ENCODE data around the gene S100A2. TPM values are rescaled to one million over a fixed set of nuclear protein-coding genes. Genes with fewer than 3 reads are reported as not detected.

S100A2 gene
- total and polyA plus RNA-seq, 2 of the 8 experiments (the other 6 are each of a cell fraction or from before 2014, with no cell fraction given) = 0.86 TPM; not detected in 1

GRCh38 chr1:153597206-153597605 lies 31.6 kb upstream of the S100A2 start:
- H3K79me2 ChIP-seq (ENCODE audit: control insufficient read depth in 1 of 2, insufficient read depth in 2 of 2, low read length in 2 of 2) = no peaks in the 10 kb centered on the region
- FAIRE-seq = no peak
- no peak overlapping the region; the same call in 1 of the 2 replicates for H2BK15ac ChIP-seq (ENCODE audit: low read length)
- no peak overlapping the region for H3K4me2 ChIP-seq (ENCODE audit: insufficient read depth in 1 of 2, low read depth in 2 of 2, low read length in 2 of 2)
- H2BK5ac ChIP-seq (ENCODE audit: low read depth, low read length) = no peak overlapping the region
- POLR2A ChIA-PET (ENCODE audit: partially characterized antibody) = interaction anchor here (0.7 to 4.2 kb wide), 3 partner anchors 9 to 37 kb away, joined by 3 to 20 read pairs (median 4); partner anchors contain the start of genes CHTOP, S100A1 and S100A13
- H3K36me3 ChIP-seq (ENCODE audit: control insufficient read depth in 2 of 4, insufficient read depth in 4 of 4, low read length in 3 of 4) = no peaks in the 10 kb centered on the region
- TF ChIP-seq, protein P1, sequence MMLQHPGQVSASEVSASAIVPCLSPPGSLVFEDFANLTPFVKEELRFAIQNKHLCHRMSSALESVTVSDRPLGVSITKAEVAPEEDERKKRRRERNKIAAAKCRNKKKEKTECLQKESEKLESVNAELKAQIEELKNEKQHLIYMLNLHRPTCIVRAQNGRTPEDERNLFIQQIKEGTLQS (IDR thresholded peaks at IDR 0.05; ENCODE audit: insufficient read depth, low read depth, low read length) = no peak
- no peak for TF ChIP-seq SP2 (IDR thresholded peaks at IDR 0.05; ENCODE audit: low read length)
- H3K27ac ChIP-seq (ENCODE audit: low read depth, low read length) = no peak overlapping the region
- no peak overlapping the region for H4K91ac ChIP-seq (replicated peaks; ENCODE audit: insufficient read length, low read length)
- no peaks in the 10 kb centered on the region for H4K20me1 ChIP-seq (replicated peaks in 1 of 2; ENCODE audit: control insufficient read depth in 1 of 2, insufficient read depth in 2 of 2, low read length in 2 of 2)
- no peak overlapping the region for H4K8ac ChIP-seq (ENCODE audit: extremely low read depth, insufficient read depth, low read length)
- no peak overlapping the region for H3K4ac ChIP-seq (replicated peaks; ENCODE audit: insufficient read length, low read depth, low read length)
- no peak overlapping the region for H2AK5ac ChIP-seq (ENCODE audit: low read depth, low read length)
- H3K56ac ChIP-seq (replicated peaks; ENCODE audit: insufficient read length, low read depth, low read length) = no peak overlapping the region
- H3K4me1 ChIP-seq (replicated peaks in 1 of 4; ENCODE audit: control insufficient read depth in 3 of 4, insufficient read depth in 4 of 4, low read length in 3 of 4) = peaks cover 3 to 10% (median 5%) of the 10 kb centered on the region in 4 experiments; a peak in 4 of 7 replicates
- 94% methylated on average over 6 of the region's 6 CpGs; no CpG with 5 or more reads in 1 of the 2 experiments for WGBS, 2 experiments (ENCODE audit: extremely low coverage in 1 of 2, insufficient coverage in 1 of 2, insufficient read length in 1 of 2, insufficient replicate concordance in 2 of 2, low coverage in 1 of 2, low lambda C conversion rate in 2 of 2, missing lambda C conversion rate in 1 of 2)
- H3K9ac ChIP-seq (replicated peaks in 1 of 4; ENCODE audit: extremely low read depth in 1 of 4, low read depth in 3 of 4, low read length in 3 of 4) = no peak overlapping the region
- no peak overlapping the region for H2BK120ac ChIP-seq (replicated peaks; ENCODE audit: low read depth, low read length)
- H4K5ac ChIP-seq (ENCODE audit: insufficient read length, low read depth, low read length) = no peak overlapping the region
- H2AFZ ChIP-seq (ENCODE audit: low read length) = no peak overlapping the region
- no peak overlapping the region for H3K18ac ChIP-seq (ENCODE audit: extremely low read depth, low read length)
- H3K79me1 ChIP-seq (ENCODE audit: low read depth, low read length) = no peaks in the 10 kb centered on the region
- no peak overlapping the region for H3K4me3 ChIP-seq (ENCODE audit: extremely low read depth in 1 of 4, insufficient read depth in 2 of 4, low read depth in 3 of 4, low read length in 4 of 4)
- H3K23me2 ChIP-seq (ENCODE audit: low read depth, low read length) = no peaks in the 10 kb centered on the region; the same call in 1 of the 2 replicates
- no peaks in the 10 kb centered on the region for H3K27me3 ChIP-seq (replicated peaks in 1 of 4; ENCODE audit: control insufficient read depth in 3 of 4, extremely low read depth in 1 of 4, insufficient read depth in 3 of 4, low read length in 3 of 4)
- H3K9me3 ChIP-seq (ENCODE audit: insufficient read depth in 2 of 2, low read depth in 1 of 2, low read length in 1 of 2) = no peaks in the 10 kb centered on the region
- H2BK20ac ChIP-seq (ENCODE audit: low read length) = no peak overlapping the region
- no peak overlapping the region for H3K14ac ChIP-seq (ENCODE audit: insufficient read length)
- H3K23ac ChIP-seq (ENCODE audit: insufficient read length) = no peak overlapping the region
- CTCF ChIA-PET (ENCODE audit: partially characterized antibody) = interaction anchor here (2.1 to 3.2 kb wide), 3 partner anchors 20 to 25 kb away, joined by 6 to 11 read pairs (median 7); no protein-coding TSS in a partner anchor
- DNase-seq (ENCODE audit: low read depth in 1 of 2, low spot score in 2 of 2) = no peak
- H2BK12ac ChIP-seq (ENCODE audit: low read depth, low read length) = peak overlapping the region; percentile 60; the same call in 1 of the 2 replicates
